HG03571 (cell line): ENCODE measurements around the gene KIAA0232.
"Not testable (repeated sequence)": the region's sequence is repeated elsewhere in the genome, so short reads cannot be mapped to it uniquely, and the experiment has no call there.

Experiments used
- ATAC-seq: cut with Tn5 transposase; IDR thresholded peaks from one replicate; pipeline ENCODE4 v1.9.1; 2021; ENCODE audit not compliant: unreplicated experiment

KIAA0232 gene

DNA sequence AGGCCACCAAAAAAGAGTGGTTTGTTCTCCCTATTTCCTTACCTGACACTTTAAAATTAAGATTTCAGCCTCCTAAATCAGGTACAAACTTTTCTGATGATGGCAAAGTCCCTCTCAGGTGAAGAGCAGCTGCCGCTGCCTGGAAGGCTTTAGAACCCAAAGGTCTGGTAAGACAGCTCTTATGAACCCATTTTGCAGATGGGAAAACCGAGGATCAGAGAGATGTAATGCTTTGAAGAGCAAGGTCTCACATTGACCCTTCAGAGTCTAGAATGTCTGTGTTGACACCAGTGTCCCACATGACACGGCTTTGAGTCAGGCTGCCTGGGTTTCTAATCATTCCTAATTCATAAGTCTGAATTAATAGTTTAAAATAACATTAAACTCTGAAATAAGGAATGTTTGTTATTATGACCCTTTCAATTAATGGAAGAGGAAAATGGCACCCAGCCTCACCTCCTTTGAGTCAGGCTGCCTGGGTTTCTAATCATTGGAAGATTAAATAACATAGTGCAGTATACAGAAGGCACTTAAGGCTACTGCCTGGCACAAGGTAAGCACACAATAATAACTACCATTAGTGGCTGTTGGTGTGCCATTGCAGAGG is 27.9 kb upstream of the KIAA0232 start:
- ATAC-seq, result no peak

DNA sequence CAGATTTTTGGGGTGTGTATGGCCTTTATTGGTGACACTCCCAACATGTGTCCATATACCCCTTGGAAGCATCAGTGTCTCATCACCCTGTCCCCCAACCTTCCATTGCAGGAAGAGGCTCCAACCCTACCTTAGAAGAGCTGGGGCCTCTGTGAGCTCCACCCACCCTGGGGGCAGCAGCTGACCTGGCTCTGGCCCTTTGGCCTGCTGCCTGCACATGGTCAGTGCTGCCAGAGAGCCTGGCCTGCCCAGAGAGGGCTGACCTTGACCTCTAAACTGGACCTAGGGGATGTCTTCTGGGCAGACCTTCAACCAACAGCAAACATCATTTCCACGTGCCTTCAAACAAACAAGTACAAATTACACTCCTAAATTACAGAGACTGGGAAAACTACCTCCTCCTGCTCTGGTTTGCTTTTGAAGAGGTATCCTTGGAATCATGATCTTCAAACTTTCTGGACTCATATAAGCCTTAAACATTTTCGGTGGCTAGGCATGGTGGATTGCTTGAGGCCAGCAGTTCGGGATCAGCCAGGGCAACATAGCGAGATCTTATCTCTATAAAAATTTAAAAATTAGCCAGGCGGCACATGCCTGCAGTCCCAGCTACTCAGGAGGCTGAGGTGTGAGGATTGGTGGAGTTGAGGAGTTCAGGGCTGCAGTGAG is 27.3 kb upstream of the KIAA0232 start:
- no peak for ATAC-seq

DNA sequence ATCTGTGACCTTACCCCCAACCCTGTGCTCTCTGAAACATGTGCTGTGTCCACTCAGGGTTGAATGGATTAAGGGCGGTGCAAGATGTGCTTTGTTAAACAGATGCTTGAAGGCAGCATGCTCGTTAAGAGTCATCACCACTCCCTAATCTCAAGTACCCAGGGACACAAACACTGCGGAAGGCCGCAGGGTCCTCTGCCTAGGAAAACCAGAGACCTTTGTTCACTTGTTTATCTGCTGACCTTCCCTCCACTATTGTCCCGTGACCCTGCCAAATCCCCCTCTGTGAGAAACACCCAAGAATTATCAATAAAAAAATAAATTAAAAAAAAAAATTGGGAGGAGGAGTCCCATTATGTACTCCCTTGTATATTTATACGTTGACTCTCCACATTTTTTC is 26.2 kb upstream of the KIAA0232 start:
- not testable (repeated sequence) for ATAC-seq

DNA sequence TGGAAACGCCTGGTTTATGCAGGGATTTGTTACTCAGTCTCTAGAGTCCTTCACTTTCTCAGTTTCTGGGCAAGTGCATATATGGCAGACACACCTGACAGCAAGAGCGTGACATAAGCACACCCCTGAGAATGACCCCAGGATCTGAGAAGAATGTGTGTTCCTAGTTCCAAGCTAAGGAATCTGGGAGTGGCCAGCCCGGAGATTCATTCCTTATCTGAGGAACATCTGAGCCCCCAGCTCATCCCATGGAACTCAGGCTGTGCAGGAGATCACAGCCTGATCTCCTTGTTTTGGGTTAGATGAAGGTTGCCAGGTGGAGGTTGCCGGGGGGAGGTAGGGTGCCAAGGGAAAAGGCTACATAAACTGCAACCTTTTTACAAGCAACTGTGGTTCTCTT is 23.8 kb upstream of the KIAA0232 start:
- ATAC-seq, result no peak

DNA sequence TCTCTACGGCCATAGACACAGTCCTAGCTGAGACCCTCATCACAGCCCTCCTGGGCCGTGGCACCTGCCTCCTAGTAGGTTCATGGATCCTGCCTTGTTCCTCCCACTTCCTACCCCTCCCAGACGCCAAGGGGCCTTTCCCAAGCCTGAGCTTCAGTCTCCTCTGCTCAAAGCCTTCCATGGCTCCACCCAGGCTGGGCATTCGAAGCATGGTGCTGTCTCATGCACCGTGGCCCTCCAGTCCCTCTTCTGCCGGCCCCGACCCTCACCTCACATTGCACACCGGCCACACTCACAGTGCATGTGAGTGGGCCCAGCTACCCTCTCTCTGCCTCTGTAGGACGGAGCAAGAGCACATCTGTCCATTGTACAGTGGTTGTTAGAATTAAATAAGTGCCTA is 21.7 kb upstream of the KIAA0232 start:
- no peak for ATAC-seq

DNA sequence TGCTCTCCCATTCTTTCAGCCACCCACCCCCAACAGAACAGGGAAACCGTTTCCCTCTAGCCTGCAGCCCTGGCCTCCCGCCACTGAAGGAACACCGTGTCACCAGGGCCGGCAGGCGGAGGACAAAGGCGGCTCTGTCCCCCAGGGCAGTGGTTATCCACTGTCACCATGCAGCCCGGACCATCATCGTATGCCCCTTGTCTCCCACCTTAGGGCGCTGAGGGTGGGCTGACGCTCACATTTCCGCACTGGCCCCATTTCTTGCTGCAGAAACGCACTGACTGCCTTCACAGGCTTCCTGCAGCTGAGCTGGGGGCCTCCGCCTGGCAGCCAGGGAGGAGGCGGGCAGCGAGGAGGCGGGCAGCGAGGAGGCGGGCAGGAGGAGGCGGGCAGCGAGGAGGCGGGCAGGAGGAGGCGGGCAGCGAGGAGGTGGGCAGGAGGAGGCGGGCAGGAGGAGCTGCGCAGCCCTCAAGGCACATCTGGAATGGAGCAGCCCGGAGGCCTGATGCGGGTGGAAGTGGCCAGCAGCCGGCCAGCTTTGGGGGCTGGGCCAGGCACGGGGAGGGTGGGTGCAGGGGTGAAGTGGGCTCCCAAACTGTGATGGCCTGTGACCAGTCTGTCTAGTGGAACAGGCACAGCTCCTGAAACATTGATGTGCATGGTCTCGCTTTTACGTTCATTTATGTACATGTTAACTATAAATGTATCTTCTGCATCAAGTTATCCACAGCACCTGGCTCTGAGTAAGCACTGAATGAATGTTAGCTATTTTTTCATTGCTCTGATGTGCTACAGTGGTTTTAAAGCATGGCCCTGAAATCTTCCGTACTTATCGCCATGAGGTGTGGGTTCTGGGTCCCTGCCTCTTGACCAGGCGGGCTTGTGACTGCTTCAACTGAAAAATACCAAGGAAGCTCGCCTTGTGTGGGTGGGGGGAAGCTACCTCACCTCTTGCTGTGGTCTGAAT is 20.6 kb upstream of the KIAA0232 start:
- ATAC-seq, result no peak

DNA sequence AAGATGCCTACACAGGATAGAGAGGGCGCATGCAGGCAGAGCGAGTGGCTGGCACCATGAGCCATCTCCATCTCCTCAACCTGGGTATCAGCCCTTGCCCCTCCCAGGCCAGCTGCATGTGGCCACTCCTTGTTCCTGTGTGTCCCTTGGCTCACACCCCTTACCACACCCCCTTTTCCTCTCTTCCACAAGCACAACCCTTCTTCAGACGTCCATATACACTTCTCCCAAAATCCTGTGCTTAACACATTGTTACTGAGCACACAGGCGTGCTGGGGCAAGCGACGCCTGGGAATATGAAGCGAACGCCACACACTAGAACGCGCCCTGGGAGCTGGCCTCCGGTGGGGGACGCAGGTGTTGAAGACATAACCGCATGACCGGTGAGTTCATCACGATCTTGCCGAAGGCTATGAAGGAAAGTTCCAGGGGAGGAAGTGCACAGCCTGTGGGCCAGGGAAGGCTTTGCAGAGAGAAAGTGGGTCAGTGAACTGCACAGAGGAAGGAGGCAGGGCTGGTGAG is 19.1 kb upstream of the KIAA0232 start:
- ATAC-seq, result no peak

DNA sequence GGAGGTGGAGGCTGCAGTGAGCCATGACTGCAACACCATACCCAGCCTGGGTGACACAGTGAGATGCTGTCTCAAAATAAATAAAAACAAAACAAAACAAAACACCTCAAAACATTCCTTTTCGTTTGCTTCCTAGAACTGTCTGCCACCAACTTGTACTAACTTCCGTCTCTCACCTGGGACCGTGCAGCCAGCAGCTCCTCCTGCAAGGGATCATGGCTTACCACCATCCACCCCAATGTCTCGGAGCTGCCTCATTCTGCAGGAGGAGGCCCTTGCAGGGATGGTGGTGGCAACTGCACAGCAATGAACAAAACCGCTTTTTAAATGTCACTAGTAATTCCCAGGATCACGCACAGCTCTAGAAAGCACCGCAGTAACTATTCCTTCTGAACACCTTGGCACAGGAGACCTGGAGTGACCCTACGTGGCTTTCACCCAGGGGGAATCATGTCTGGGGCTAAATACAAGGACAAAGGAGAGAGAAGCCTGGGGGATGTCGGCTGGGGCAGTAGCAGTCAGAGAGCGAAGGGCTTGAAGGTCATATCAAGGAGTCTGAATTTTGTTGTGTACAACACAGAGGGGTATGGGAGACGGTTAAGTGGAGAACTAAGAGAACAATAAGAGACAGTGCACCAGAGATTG is 17.4 kb upstream of the KIAA0232 start:
- no peak for ATAC-seq

DNA sequence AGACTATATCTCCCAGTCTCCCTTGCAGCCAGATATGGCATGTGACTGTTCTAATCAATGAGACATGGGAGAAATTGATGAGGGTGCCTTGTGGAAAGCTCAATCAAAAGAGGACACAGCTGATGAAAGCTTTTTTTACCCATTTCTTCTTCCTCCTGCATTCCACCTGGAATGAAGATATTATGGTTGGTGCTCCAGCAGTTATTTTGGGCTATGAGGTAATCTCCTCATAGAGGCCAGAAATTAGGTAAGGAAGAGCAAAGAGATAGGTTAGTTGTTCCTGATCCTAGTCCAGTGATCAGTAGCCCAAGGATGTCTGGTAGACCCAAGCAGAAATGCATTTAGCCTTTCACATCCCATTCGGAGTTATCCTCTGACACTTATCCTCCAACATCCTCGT is 16.8 kb upstream of the KIAA0232 start:
- no peak for ATAC-seq

DNA sequence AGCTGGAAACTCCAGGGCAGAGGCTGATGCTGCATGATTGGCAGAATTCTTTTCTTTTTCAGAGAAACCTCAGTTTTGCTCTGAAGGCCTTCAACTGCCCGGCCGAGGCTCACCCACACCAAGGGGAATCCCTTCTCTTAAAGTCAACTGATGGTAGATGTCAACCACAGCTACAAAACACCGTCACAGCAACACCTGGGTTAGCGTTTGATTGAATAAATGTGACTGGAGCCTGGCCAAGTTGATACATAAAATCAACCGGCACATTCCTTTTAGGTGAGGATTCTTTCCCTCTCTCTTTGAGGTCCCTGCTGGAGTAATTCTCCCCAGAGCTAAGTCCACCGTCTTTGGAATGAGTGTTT is 15.2 kb upstream of the KIAA0232 start:
- no peak for ATAC-seq

DNA sequence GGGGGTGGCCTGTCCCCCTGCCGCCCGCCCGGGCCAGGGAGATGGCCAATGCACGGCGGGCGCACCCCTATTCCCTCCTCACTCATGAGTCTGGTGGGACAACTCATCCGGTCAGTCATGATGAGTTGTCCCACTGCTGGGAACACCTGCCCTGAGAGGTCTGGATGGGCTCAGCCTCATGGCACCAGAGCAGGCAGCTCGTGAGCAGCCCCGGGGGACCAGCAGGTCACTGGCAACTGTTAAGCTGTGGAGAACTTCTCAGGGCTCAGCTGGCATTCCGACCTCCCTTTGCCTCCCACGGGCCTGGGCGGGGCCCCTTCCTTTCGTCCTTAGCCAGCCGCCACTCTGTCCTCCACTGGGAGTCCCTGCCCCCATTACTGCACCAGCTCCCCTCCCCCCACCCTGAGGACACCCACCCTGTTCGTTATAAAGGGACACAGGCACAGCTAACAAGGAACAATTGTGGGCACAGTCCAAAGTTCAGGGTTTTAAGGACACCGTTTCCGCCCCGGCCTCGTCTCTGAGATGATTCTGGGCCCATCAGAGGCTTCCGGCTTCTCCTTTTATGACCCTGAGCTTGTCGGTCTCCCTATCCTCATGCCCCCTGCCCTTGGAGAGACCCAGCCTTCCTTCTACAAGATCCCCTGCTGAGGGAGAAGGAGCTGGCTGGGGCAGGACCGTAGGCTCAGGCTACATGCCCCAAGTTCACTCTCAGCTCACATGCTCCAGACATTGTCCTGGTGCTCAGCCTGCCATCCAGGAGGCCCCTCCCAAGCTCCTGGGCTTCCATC is 14.6 kb upstream of the KIAA0232 start:
- ATAC-seq, result no peak

DNA sequence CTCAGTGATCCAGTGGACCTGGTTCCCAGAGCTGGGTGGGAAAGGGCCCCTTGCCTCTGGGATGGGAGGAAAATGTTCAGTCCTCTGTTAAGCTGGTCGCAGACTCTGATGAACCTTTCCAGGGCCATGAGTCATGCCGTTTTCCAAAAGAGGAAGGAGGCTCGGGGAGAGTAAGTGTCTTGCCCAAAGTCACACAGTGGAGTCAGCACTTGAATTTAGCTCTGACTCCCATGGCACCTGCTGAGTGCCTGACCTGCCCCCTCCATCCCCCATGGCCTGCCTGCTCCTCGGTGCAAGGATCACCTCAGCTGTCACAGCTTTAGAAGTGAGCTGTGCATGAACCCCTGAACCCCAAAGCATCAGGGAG is 14.0 kb upstream of the KIAA0232 start:
- ATAC-seq, result no peak

DNA sequence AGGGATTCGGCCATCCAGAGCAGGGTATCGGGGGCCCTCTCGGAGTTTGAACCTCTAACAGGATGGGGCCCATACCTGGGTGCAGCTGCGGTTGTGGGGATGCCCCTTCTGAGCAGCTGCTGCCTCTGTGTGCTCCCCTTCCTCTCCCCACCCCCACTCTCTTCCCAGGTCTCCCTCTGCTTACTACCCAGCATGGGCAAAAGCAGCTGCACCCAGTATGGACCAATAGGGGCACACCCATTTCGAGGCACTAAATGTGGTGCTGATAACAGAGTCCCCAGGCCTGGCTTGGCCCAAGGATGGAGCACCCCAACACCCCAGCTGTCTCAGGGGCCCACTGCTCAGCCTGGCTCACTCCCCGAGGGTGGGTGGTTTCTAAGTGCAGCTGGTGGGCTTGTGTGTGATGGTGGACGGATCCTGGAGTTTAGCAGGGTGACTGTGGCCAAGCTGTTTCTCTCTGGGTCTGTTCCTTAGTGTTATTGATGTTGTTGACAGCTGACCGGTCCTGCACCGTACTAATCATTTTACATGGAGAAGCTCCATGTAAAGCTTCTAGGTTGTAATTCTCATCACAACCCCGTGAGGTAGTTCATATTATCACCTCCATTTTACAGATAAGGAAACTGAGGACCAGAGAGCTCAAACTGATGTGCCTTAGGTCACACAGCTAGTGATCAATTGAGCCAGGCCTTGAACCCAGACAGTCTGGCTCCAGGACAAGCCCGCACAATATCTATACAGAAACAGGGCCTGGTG is 13.1 kb upstream of the KIAA0232 start:
- ATAC-seq, result no peak

DNA sequence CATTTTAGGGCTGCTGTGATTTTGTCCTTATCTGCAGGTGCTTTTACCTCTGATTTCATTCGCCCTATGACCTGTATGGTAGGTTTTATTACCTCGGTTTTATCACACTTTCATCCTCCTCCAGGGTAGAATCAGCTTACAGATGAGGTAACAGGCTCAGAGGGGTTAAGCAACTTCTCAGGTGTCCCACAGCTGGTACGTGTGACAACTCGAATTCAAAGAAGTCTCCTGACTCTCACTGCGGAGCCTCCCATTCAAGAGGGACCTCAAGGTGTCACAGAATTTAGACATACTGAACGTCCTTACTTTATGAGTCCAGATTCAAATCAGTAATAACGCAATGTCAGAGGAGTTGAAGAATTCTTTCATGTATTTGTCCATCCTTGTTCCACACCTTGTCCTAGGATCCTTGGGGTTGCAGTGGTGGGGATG is 12.5 kb upstream of the KIAA0232 start:
- no peak for ATAC-seq

DNA sequence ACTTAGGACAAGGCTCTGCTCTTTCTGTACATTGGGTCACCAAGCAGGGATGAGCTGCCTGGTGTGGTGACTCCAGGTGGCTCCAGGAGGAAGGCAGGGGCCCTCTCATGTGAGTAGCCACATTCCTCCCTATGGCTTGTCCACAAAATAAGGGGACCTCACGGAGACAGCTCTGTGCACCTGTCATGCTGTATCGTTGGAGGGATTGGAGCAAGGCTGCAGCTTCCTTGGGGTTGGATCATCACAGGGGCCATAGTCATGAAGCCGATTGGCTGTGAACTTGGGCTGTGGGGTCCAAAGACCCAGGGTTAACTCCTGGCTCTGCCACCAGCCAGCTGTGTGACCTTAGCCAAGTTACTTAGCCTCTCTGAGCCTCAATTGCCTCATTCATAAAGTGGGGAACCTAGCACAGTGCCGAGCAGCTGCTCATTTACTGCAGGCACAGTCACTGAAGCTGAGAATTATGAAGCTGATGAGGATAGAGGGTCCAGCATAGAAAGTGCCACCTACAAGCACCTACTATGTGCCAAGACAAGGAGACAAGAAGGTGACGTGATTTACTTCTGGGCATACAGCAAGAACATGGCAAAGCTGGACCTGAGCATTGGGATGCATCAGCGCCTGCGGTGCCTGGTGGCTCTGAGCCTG is 11.8 kb upstream of the KIAA0232 start:
- ATAC-seq, result no peak

DNA sequence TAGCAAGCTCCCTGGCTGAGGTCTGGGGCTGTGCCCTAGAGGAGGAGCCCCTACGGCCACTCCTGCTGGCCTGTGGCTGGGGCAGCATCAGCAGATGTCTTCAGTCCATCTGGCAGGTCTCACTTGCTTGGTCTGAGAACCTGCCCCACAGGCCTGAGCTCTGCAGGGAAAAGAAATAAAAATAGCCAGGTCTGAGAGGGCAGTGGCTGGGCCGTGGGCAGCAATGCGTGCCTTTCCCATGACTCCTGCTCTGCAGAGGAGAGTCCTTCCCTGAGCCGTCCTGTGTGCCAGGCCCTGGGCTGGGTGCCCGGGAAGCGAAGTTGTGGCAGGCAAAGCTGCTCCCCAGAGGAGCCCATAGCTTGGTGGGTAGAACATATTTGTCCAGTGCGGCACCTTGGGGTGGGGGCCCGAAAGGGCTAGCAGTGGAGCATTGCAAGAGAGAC is 11.3 kb upstream of the KIAA0232 start:
- no peak for ATAC-seq

DNA sequence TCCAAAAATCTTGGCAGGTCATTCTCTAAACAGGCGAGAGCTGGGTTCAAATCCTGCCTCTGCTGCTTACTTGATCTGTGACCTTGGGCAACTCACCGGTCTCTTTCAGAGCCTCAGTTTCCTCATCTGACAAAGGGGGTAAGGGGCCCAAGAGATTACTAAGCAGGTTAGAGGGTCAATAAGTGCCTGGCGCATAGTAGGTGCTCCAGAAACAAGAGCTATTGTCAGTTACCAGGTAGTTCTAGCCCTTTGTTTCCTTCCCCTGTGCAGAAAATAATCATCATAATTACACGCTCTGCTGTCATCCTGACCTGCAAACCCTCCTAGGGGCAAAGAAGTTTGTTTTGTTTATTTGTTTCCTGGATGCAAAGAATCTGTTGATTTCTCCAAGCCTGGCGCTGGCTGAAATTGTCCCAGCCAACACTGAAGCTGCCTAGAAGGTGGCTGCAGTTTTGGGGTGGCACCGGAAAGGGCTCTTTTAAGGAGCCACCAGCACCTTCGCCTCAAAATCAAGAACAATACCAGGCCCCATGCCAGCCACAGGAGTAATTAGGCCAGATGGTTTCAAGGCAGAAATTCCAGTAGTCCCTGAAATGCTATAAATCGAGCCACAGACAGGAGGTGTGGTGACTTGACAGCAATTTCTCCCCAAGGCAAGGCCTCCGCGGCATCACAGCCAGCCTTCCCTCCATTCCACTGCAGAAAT is 10.2 kb upstream of the KIAA0232 start:
- no peak for ATAC-seq

DNA sequence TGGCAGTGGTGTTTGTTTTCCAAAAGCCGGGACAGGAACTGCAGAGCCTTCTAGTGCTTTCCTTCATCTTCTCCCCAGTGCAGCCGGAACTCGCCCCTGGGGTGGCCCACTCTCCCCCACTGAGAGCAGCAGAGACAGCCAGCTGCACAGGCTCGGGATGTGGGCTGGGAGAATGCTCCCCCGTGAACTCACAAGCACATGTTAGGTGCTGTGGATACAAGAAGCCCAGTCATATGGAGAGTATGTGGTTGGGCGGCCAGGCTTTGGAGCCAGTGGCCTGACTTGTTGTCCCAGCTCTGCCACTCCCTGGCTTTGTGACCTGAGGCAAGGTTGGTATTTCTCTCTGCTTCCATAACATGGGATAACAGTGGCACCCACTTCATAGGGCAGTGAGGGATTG is 9.4 kb upstream of the KIAA0232 start:
- ATAC-seq, result no peak
